HG02588 (cell line): ENCODE data around the gene SLC35F1.

Experiments
- ATAC-seq: cut with Tn5 transposase; IDR thresholded peaks from one replicate; pipeline ENCODE4 v1.9.1; 2021; ENCODE audit warnings: mild to moderate bottlenecking, moderate library complexity; ENCODE audit not compliant: unreplicated experiment

The SLC35F1 gene

DNA sequence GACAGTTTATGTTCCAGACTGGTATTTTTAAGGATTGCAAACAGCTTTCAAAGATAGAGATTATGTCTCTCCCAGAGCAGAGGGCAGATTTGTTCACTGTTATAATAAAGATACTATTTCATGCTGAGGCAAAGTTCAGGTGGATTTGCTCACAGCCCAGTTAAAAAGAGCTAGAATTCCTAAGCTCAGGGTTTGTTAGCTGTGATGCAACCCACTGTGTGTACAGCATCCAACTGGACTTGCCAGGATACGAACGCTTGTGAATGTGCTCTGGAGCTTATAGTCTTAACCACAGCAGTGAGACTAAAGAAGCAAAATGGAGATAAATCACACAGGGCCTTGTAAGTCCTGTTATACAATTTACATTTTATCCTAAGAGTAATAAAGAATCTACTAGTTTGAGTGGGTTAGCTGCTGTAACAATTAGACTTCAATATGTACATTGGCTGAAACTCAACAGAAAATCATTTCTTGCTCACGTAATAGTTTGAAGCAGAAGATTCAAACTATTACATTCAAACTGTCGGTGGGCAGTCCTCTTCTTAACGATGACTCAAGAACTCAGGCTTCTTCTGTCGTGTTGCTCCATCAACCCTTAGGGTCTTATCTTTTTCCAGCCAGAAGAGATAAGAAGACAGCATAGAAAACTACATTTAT is 437.1 kb downstream of the SLC35F1 start:
- no peak for ATAC-seq

GRCh38 chr6:118350881-118351430 is 443.9 kb downstream of the SLC35F1 start:
- no peak for ATAC-seq

- ATAC-seq: no peak
These were observed 446.5 kb downstream of the SLC35F1 start for GRCh38 chr6:118353564-118353963.

GRCh38 chr6:118354641-118355040 is 447.6 kb downstream of the SLC35F1 start:
- peak; percentile 95 for ATAC-seq

DNA sequence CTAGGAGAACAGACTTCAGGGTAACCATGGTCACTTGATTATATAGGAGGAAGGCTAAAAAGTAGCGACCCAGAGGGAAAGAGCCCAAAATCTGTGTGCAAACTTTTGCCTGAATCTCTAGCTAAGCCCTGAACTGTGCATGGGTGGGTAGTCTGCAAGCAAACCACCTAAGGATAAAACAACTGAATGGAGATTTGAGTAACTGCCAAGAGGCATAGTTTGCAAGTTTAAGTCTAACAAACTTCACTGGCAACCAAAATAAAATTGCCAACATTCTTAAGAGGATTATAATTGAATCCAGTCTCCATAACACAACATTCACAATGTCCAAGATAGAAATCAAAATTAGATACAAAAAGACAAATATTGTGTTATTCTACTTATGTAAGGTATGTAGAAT is 449.0 kb downstream of the SLC35F1 start:
- ATAC-seq: no peak

DNA sequence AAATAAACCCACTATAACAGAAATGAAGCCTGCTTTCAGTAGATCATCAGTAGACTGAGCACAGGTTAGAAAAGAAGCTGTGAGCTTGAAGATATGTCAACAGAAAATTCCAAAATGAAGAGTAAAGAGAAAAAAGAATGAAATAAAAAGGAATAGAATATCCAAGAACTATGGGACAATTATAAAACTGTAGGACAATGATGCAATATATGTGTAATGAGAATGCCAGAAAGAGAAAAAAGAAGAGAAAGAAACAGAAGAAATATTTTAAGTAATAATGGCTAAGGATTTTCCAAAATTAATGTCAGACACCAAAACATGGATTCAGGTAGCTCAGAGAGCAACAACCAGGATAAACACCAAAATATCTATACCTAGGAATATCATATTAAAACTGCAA is 449.6 kb downstream of the SLC35F1 start:
- ATAC-seq: no peak
